Effector memory CD4-positive, alpha-beta T cell (primary cell): Measurements from ENCODE around the gene PMVK.
A peak's percentile ranks its signal among the peaks of the same experiment; 100 is the strongest.

Experiments
- DNase-seq, 3 donors: peaks; one replicate each; pipeline ENCODE4 v3.0.0-alpha.2; 2020
- H3K27ac ChIP-seq: 2 replicates; pipeline ENCODE4 v1.7.0; 2013; ENCODE audit warnings: mild to moderate bottlenecking, low read length, moderate library complexity; ENCODE audit not compliant: insufficient read depth, poor library complexity, severe bottlenecking
- H3K27me3 ChIP-seq: replicated peaks from 2 replicates; pipeline ENCODE4 v1.7.0; 2013; ENCODE audit warnings: mild to moderate bottlenecking, low read length; ENCODE audit not compliant: insufficient read depth, control insufficient read depth, poor library complexity, severe bottlenecking
- H3K36me3 ChIP-seq: 2 replicates; pipeline ENCODE4 v1.7.0; 2013; ENCODE audit warnings: mild to moderate bottlenecking, low read length, moderate library complexity; ENCODE audit not compliant: control insufficient read depth, insufficient read depth
- H3K4me1 ChIP-seq: 2 replicates; pipeline ENCODE4 v1.7.0; 2013; ENCODE audit warnings: low read length, mild to moderate bottlenecking; ENCODE audit not compliant: control insufficient read depth, insufficient read depth, poor library complexity, severe bottlenecking
- H3K4me3 ChIP-seq: 2 replicates; pipeline ENCODE4 v1.7.0; 2013; ENCODE audit warnings: low read length, low read depth, mild to moderate bottlenecking; ENCODE audit not compliant: insufficient read depth, poor library complexity, severe bottlenecking
- H3K9me3 ChIP-seq: 2 replicates; pipeline ENCODE4 v1.7.0; 2013; ENCODE audit warnings: mild to moderate bottlenecking, low read length, moderate library complexity; ENCODE audit not compliant: control insufficient read depth

Gene PMVK

DNA sequence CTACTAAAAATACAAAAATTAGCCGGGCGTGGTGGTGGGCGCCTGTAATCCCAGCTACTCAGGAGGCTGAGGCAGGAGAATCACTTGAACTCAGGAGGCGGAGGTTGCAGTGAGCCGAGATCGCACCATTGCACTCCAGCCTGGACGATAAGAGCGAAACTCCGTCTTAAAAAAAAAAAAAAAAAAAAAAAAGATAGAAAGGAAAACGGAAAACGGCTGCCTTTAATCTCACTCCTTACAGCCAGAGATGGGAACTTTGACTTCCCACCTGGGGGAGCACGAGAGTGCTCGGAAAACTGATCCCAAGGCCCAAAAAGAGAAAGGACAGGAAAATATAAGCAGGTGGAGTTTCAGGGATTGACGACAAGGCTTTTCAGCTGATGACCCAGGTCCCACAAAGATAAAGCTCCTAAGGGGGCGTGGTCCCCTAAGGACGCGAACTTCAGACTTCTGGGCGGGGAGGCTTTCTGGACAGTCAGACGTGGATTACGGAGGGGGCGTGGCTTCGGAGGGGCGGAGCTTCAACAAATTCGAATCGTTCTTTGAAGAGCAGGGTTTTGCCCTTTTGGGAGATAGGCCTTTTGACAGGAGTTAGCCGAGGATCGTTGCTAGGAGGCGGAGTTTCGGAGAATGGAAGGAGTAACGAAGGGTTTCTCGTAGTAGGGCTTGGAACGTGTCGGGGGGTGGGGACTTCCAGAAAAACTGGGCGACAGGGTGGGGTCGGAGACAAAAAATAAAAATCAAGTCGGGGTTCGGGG, 37.0 kb upstream of the PMVK start:
- Histone ChIP-seq H3K27ac (peak overlapping the region; percentile 95), H3K36me3 (peaks cover 11% of the 10 kb centered on the region), H3K9me3 (no peaks in the 10 kb centered on the region), H3K4me1 (peaks cover 9% of the 10 kb centered on the region), H3K4me3 (peak overlapping the region; percentile 64), H3K27me3 (no peaks in the 10 kb centered on the region)
- DNase-seq = peak; percentile 83 to 92 (median 90)

DNA sequence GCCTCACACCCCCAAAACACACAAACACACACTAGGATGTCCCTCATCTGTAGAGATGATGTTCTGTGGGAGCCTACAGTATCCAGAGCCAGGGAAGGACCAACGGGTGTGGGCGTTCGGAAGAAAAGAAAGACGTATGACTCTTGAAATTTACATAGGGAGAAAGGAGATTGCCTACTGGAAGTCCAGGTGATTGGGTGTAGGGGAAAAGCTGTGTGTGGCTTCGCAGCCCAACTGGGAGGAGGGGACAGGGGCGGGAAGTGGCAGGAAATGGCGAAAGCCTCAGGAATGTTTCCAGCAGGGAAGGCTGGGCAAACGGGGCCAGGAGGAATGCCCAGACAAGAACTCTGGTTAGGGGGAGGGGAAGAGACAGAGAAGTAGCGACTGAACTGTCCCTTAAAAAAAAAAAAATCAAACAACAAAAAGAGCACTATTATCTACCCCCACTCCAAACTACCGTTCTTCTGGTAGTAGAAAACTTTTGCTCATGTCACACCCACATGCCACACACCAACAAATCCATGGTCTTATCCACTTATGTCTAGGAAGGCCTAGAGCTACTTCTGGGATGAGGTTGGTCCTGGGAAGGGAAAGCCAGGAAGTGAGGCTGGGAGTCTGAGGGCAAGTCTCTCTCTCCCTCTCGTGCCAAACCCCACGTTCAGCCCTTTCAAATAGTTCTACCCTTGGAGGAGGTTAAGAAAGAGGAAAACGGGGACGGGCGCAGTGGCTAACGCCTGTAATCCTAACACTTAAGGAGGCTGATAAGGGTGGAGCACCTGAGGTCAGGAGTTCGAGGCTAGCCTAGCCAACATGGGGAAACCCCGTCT, 36.2 kb upstream of the PMVK start:
- H3K4me1 ChIP-seq = peaks cover 9% of the 10 kb centered on the region
- DNase-seq = no peak
- H3K9me3 ChIP-seq = no peaks in the 10 kb centered on the region
- peak overlapping the region; percentile 95 for H3K27ac ChIP-seq
- H3K4me3 ChIP-seq = no peak overlapping the region
- H3K27me3 ChIP-seq = no peaks in the 10 kb centered on the region
- H3K36me3 ChIP-seq = peaks cover 17% of the 10 kb centered on the region

DNA sequence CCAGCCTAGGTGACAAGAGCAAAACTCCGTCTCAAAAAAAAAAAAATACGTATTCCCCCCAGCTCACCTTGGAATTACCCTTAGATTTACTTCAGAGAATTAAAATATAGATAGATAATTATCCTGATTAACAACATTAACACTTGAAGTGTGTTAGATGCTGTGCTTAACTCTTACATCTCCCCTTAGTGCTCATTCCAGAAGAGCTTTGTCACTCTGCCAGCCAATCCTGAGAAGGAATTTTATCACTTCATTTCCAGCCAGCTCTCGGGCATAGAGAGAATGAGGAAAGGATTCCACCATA, 35.6 kb upstream of the PMVK start:
- no peaks in the 10 kb centered on the region for H3K9me3 ChIP-seq
- H3K4me3 ChIP-seq = no peak overlapping the region
- no peak for DNase-seq
- H3K36me3 ChIP-seq = peaks cover 22% of the 10 kb centered on the region
- peaks cover 9% of the 10 kb centered on the region for H3K4me1 ChIP-seq
- no peak overlapping the region for H3K27ac ChIP-seq
- no peaks in the 10 kb centered on the region for H3K27me3 ChIP-seq

- Histone ChIP-seq H3K36me3 (peaks cover 28% of the 10 kb centered on the region), H3K4me1 (peaks cover 9% of the 10 kb centered on the region), H3K27me3 (no peaks in the 10 kb centered on the region), H3K4me3 (no peak overlapping the region), H3K27ac (no peak overlapping the region), H3K9me3 (no peaks in the 10 kb centered on the region)
- DNase-seq = no peak
Observed at GRCh38 chr1:154971341-154971998, 35.0 kb upstream of the PMVK start.

GRCh38 chr1:154970631-154971340, 34.3 kb upstream of the PMVK start, which contains the start of gene SHC1:
Gene SHC1 (minus strand): TSS chr1:154970747. CDS start chr1:154970526, 221 bp downstream.
- Histone ChIP-seq H3K4me3 (no peak within 1 kb of the TSS), H3K36me3 (peaks cover 35% of the 10 kb centered on the region), H3K27me3 (no peaks in the 10 kb centered on the region), H3K9me3 (no peaks in the 10 kb centered on the region), H3K4me1 (peaks cover 9% of the 10 kb centered on the region), H3K27ac (peak within 1 kb of the TSS; percentile 23)
- DNase-seq = no peak

- peaks cover 9% of the 10 kb centered on the region for H3K4me1 ChIP-seq
- H3K27ac ChIP-seq = peak overlapping the region; percentile 23
- H3K4me3 ChIP-seq = no peak overlapping the region
- DNase-seq = no peak
- H3K9me3 ChIP-seq = no peaks in the 10 kb centered on the region
- H3K36me3 ChIP-seq = peaks cover 43% of the 10 kb centered on the region
- no peaks in the 10 kb centered on the region for H3K27me3 ChIP-seq
Observed at GRCh38 chr1:154969860-154970452, 33.4 kb upstream of the PMVK start.

DNA sequence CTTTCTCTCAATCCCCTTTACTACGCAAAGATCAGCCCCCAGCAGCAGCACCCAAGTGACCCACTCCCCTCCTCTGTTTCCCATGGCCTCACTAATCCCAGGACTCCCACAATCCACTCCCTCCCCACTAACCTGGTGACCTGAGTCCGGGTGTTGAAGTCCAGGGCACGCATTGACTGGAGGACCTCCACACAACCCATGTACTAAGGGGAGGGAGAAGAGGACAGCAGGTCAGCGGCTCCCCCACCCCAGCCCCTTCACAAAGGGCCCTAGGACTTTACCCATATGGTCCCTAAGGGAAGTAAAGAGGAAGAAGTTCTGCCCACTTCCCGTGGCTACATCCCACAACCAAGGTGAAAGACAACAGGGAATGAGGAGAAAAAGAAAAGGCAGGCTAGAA, 32.7 kb upstream of the PMVK start:
- Histone ChIP-seq H3K27ac (peak overlapping the region; percentile 20), H3K4me1 (peaks cover 9% of the 10 kb centered on the region), H3K27me3 (no peaks in the 10 kb centered on the region), H3K4me3 (no peak overlapping the region), H3K36me3 (peaks cover 47% of the 10 kb centered on the region), H3K9me3 (no peaks in the 10 kb centered on the region)
- no peak for DNase-seq

GRCh38 chr1:154968731-154969130, 32.2 kb upstream of the PMVK start:
- H3K4me3 ChIP-seq = no peak overlapping the region
- H3K9me3 ChIP-seq = no peaks in the 10 kb centered on the region
- H3K27ac ChIP-seq = peak overlapping the region; percentile 20
- peaks cover 52% of the 10 kb centered on the region for H3K36me3 ChIP-seq
- H3K4me1 ChIP-seq = peaks cover 9% of the 10 kb centered on the region
- no peak for DNase-seq
- no peaks in the 10 kb centered on the region for H3K27me3 ChIP-seq

- H3K4me3 ChIP-seq = no peak overlapping the region
- no peak overlapping the region for H3K27ac ChIP-seq
- H3K4me1 ChIP-seq = peaks cover 7% of the 10 kb centered on the region
- no peaks in the 10 kb centered on the region for H3K9me3 ChIP-seq
- H3K27me3 ChIP-seq = no peaks in the 10 kb centered on the region
- no peak for DNase-seq
- H3K36me3 ChIP-seq = peaks cover 61% of the 10 kb centered on the region
Observed at GRCh38 chr1:154967331-154967950, 30.9 kb upstream of the PMVK start.
